CD4-positive, alpha-beta memory T cell (primary cell): ENCODE results near the gene PTPRG. TPM values are rescaled to one million over a fixed set of nuclear protein-coding genes. Genes with fewer than 3 reads are reported as not detected.

ENCODE experiments used
- CTCF ChIA-PET: fragments of 350-600 bp; sonication (Branson Sonifier 250); formaldehyde crosslinking; loops from one replicate; lab custom pipeline; 2021; ENCODE audit warnings: inconsistent platforms; ENCODE audit not compliant: partially characterized antibody; lab: Charles Lee
- POLR2A ChIA-PET: fragments of 350-600 bp; sonication (Branson Sonifier 250); formaldehyde crosslinking; loops from one replicate; lab custom pipeline; 2021; ENCODE audit not compliant: partially characterized antibody; lab: Charles Lee
- DNase-seq, 5 donors: peaks; one replicate each; pipeline versions ENCODE4 v3.0.0 to v3.0.0-alpha.2; 2020 to 2022; ENCODE audit warnings: mixed read lengths in 1 of 5
- H3K27ac ChIP-seq: one replicate; pipeline ENCODE4 v1.7.0; 2013; ENCODE audit warnings: low read depth, low read length
- H3K27me3 ChIP-seq: 2 replicates; pipeline ENCODE4 v1.7.0; 2013; ENCODE audit warnings: mild to moderate bottlenecking, low read length, moderate library complexity; ENCODE audit not compliant: insufficient read depth
- H3K36me3 ChIP-seq: 2 replicates; pipeline ENCODE4 v1.7.0; 2013; ENCODE audit warnings: mild to moderate bottlenecking, low read length, moderate library complexity; ENCODE audit not compliant: insufficient read depth
- H3K4me1 ChIP-seq: 2 replicates; pipeline ENCODE4 v1.7.0; 2013; ENCODE audit warnings: mild to moderate bottlenecking, low read length, moderate library complexity; ENCODE audit not compliant: insufficient read depth
- H3K4me3 ChIP-seq, 2 donors: one replicate each; pipeline ENCODE4 v1.7.0; 2013; ENCODE audit warnings: low read length in 2 of 2, mild to moderate bottlenecking in 1 of 2
- H3K9me3 ChIP-seq, 2 donors: one replicate each; pipeline ENCODE4 v1.7.0; 2013; ENCODE audit warnings: low read length in 2 of 2, control low read depth in 1 of 2; ENCODE audit not compliant: control insufficient read depth in 1 of 2
- H3K27ac Mint-ChIP-seq, 7 donors: one replicate each; pipeline ENCODE4 v1.8.0; 2020 to 2021; ENCODE audit warnings: mixed read lengths in 7 of 7, mild to moderate bottlenecking in 6 of 7, inconsistent platforms in 3 of 7, moderate library complexity in 3 of 7
- H3K27me3 Mint-ChIP-seq, 2 donors: one replicate each; pipeline ENCODE4 v1.8.0; 2020 to 2021; ENCODE audit warnings: mixed read lengths in 2 of 2
- H3K36me3 Mint-ChIP-seq, 2 donors: one replicate each; pipeline ENCODE4 v1.8.0; 2020 to 2021; ENCODE audit warnings: mixed read lengths in 2 of 2, inconsistent platforms in 1 of 2, mild to moderate bottlenecking in 1 of 2
- H3K4me1 Mint-ChIP-seq, 4 donors: one replicate each; pipeline ENCODE4 v1.8.0; 2020 to 2021; ENCODE audit warnings: mixed read lengths in 4 of 4, mild to moderate bottlenecking in 1 of 4
- H3K4me3 Mint-ChIP-seq, 8 donors: one replicate each; pipeline ENCODE4 v1.8.0; 2020 to 2021; ENCODE audit warnings: mixed read lengths in 8 of 8, mild to moderate bottlenecking in 7 of 8, moderate library complexity in 6 of 8, inconsistent platforms in 3 of 8
- H3K9me3 Mint-ChIP-seq, 8 donors: one replicate each; pipeline ENCODE4 v1.8.0; 2020 to 2021; ENCODE audit warnings: mixed read lengths in 8 of 8, mild to moderate bottlenecking in 5 of 8, inconsistent platforms in 3 of 8, moderate library complexity in 1 of 8
- intact Hi-C: fragments of 100-400 bp; cut with micrococcal nuclease; formaldehyde crosslinking; loops from one replicate; pipeline ENCODE4 v1.15.1; 2023
- polyA plus RNA-seq, 2 donors: library from polyadenylated mRNA; unstranded; fragments of 300-500 nt; fragmentation: Illumina TruSeq; gene quantifications; one replicate each; pipeline ENCODE4 v1.2.3, GENCODE V29; 2021
- total RNA-seq, 2 experiments: library from RNA; stranded (reverse); gene quantifications; one replicate each; pipeline ENCODE4 v1.2.3, GENCODE V29; 2021

PTPRG gene
- total and polyA plus RNA-seq, 4 experiments from 2014 or later = not detected

- H3K36me3 ChIP-seq = no peaks in the 10 kb centered on the region
- no peak overlapping the region for H3K27ac ChIP-seq
- Mint-ChIP-seq H3K4me3 (no peak overlapping the region), H3K27me3 (peaks cover 0 to under 1% of the 10 kb centered on the region in 2 donors), H3K4me1 (no peaks in the 10 kb centered on the region), H3K27ac (no peak overlapping the region), H3K9me3 (peaks cover 0 to 3% (median 0%) of the 10 kb centered on the region in 8 donors), H3K36me3 (no peaks in the 10 kb centered on the region)
- intact Hi-C loops = no loop called here
- H3K9me3 ChIP-seq = no peaks in the 10 kb centered on the region
- ChIA-PET CTCF (no interaction called here), POLR2A (no interaction called here)
- no peak overlapping the region for H3K4me3 ChIP-seq
- no peaks in the 10 kb centered on the region for H3K4me1 ChIP-seq
- no peak for DNase-seq
- no peaks in the 10 kb centered on the region for H3K27me3 ChIP-seq
These were observed 728.6 kb downstream of the PTPRG start for GRCh38 chr3:62289922-62290321.

DNA sequence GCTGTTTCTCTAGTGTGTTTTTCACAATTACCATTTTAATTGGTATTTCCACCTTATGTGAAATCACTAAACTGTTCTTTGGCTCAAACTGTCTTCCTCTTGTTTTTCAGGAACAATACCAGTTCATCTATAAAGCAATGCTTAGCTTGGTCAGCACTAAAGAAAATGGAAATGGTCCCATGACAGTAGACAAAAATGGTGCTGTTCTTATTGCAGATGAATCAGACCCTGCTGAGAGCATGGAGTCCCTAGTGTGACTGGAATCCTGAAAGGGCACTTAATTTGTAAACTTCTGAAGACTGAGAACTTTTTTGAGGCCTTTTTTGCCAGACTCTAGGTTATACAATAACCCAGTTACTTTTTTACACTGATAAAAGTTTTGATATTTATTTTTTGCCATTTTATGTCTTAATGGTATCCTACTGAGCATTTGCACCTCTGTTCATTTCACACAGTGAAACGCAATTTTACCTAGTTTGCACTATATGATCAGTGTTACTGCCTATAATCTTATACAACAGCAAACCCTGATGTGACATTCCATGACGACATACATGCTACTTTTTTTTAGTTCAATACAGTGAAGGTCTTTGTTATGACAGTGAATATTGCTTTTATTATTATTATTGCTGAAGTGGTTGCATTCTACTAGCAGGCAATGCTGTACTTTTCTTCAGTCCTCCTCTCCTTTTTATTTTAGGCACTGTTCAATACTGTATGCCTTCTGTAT is 731.8 kb downstream of the PTPRG start:
- H3K9me3 ChIP-seq = no peaks in the 10 kb centered on the region
- H3K36me3 Mint-ChIP-seq = no peaks in the 10 kb centered on the region
- peaks cover 0 to 6% (median 0%) of the 10 kb centered on the region in 8 donors for H3K9me3 Mint-ChIP-seq
- intact Hi-C loops = no loop called here
- no peak overlapping the region for H3K4me3 ChIP-seq
- POLR2A ChIA-PET = no interaction called here
- no peak overlapping the region for H3K4me3 Mint-ChIP-seq
- no peaks in the 10 kb centered on the region for H3K36me3 ChIP-seq
- no peak for DNase-seq
- H3K27me3 ChIP-seq = no peaks in the 10 kb centered on the region
- H3K27ac Mint-ChIP-seq = no peak overlapping the region
- H3K4me1 ChIP-seq = no peaks in the 10 kb centered on the region
- no peak overlapping the region for H3K27ac ChIP-seq
- CTCF ChIA-PET = no interaction called here
- H3K27me3 Mint-ChIP-seq = no peaks in the 10 kb centered on the region
- no peaks in the 10 kb centered on the region for H3K4me1 Mint-ChIP-seq

- Mint-ChIP-seq H3K9me3 (peaks cover 0 to 5% (median 0%) of the 10 kb centered on the region in 8 donors), H3K36me3 (no peaks in the 10 kb centered on the region), H3K27ac (no peak overlapping the region), H3K4me1 (no peaks in the 10 kb centered on the region), H3K4me3 (no peak overlapping the region), H3K27me3 (peaks cover 0 to 2% of the 10 kb centered on the region in 2 donors)
- Histone ChIP-seq H3K27me3 (no peaks in the 10 kb centered on the region), H3K4me1 (no peaks in the 10 kb centered on the region), H3K27ac (no peak overlapping the region), H3K4me3 (no peak overlapping the region), H3K36me3 (no peaks in the 10 kb centered on the region), H3K9me3 (no peaks in the 10 kb centered on the region)
- POLR2A ChIA-PET = no interaction called here
- no peak for DNase-seq
- CTCF ChIA-PET = no interaction called here
- intact Hi-C loops = no loop called here
These were observed 734.2 kb downstream of the PTPRG start for GRCh38 chr3:62295571-62295970.

DNA sequence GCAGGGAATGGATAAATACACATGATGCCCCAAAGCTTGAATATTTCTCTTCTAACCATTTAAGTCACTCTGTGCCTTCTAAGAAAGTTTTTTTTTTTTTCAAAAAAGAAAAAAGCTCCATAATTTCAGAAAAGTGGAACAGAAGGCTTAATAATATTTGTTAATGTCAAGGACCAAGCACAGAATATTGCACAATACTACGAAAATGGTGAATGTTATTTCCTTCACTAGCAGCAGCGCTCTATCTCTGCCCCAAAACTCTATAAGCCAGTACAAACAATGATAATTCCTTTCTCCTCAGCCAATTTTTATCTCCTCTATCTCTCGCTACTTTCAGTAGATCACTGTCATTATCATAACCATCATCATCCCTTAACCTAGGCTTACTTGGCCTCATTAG is 739.2 kb downstream of the PTPRG start:
- CTCF ChIA-PET = no interaction called here
- no peak overlapping the region for H3K4me3 ChIP-seq
- peaks cover 0 to 4% of the 10 kb centered on the region in 2 donors for H3K36me3 Mint-ChIP-seq
- H3K4me1 Mint-ChIP-seq = no peaks in the 10 kb centered on the region
- POLR2A ChIA-PET = no interaction called here
- no peaks in the 10 kb centered on the region for H3K36me3 ChIP-seq
- H3K27ac ChIP-seq = no peak overlapping the region
- H3K4me1 ChIP-seq = no peaks in the 10 kb centered on the region
- DNase-seq = no peak
- no peaks in the 10 kb centered on the region for H3K27me3 ChIP-seq
- no peak overlapping the region for H3K27ac Mint-ChIP-seq
- peaks cover 0 to 7% of the 10 kb centered on the region in 2 donors for H3K27me3 Mint-ChIP-seq
- H3K9me3 ChIP-seq = no peaks in the 10 kb centered on the region
- intact Hi-C loops = no loop called here
- H3K9me3 Mint-ChIP-seq = peaks cover 8 to 22% (median 14%) of the 10 kb centered on the region in 8 donors
- H3K4me3 Mint-ChIP-seq = no peak overlapping the region

DNA sequence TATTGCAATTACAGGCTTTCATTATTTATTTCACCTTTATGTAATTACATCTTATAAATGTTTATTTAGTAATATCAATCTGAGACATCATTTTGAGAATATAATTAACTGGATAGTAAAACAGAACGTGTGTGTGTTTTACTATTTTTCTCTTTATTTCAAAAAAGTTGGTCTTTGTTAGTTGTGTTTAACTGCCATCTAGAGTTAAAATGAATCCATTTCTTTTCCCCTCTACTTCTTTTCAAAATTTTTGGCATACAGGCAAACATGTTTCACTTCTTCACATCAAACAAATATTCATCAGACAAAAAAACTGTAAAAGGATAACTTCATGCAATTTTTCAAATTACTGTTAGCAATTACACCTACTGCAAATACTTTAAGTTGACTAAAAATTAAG is 750.8 kb downstream of the PTPRG start:
- H3K4me1 ChIP-seq = no peaks in the 10 kb centered on the region
- no peaks in the 10 kb centered on the region for H3K27me3 ChIP-seq
- DNase-seq = no peak
- no peak overlapping the region for H3K27ac ChIP-seq
- intact Hi-C loops = no loop called here
- ChIA-PET POLR2A (no interaction called here), CTCF (no interaction called here)
- Mint-ChIP-seq H3K27me3 (peaks cover 0 to 10% of the 10 kb centered on the region in 2 donors), H3K4me1 (no peaks in the 10 kb centered on the region), H3K36me3 (no peaks in the 10 kb centered on the region), H3K4me3 (no peak overlapping the region), H3K9me3 (peaks cover 0 to 8% (median 2%) of the 10 kb centered on the region in 8 donors), H3K27ac (no peak overlapping the region)
- H3K36me3 ChIP-seq = no peaks in the 10 kb centered on the region
- H3K4me3 ChIP-seq = no peak overlapping the region
- H3K9me3 ChIP-seq = no peaks in the 10 kb centered on the region

DNA sequence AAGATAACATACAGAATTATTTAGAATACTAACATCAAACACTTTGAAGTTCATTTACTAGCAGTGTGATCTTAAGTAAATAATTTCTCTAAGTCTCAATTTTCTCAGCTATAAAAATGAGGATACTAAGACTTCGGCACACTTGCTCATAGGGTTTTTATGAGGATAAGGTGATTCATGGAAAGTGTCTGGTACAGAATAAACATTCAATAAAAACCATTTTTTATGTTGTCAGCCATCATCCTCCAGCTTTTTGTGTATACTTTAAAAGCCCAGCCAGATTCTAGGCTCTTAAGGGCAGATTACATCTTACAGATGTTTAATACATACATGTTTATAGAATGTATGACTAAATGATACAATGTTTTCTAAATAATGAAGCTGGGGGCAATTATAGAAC is 755.2 kb downstream of the PTPRG start:
- Histone ChIP-seq H3K36me3 (no peaks in the 10 kb centered on the region), H3K27ac (no peak overlapping the region), H3K4me3 (no peak overlapping the region), H3K4me1 (peaks cover 4% of the 10 kb centered on the region), H3K9me3 (no peaks in the 10 kb centered on the region), H3K27me3 (no peaks in the 10 kb centered on the region)
- H3K4me3 Mint-ChIP-seq = no peak overlapping the region
- peaks cover 0 to 22% (median 4%) of the 10 kb centered on the region in 8 donors for H3K9me3 Mint-ChIP-seq
- ChIA-PET POLR2A (no interaction called here), CTCF (no interaction called here)
- peaks cover 4 to 12% (median 10%) of the 10 kb centered on the region in 4 donors for H3K4me1 Mint-ChIP-seq
- intact Hi-C loops = no loop called here
- H3K27me3 Mint-ChIP-seq = peaks cover 0 to 11% of the 10 kb centered on the region in 2 donors
- no peak for DNase-seq
- H3K36me3 Mint-ChIP-seq = peaks cover 0 to 7% of the 10 kb centered on the region in 2 donors
- H3K27ac Mint-ChIP-seq = no peak overlapping the region

- intact Hi-C loops = no loop called here
- peak overlapping the region; percentile 74 to 97 (median 91) for H3K27ac Mint-ChIP-seq
- no peaks in the 10 kb centered on the region for H3K27me3 ChIP-seq
- peaks cover 0 to 22% (median 4%) of the 10 kb centered on the region in 8 donors for H3K9me3 Mint-ChIP-seq
- H3K36me3 Mint-ChIP-seq = peaks cover 0 to 7% of the 10 kb centered on the region in 2 donors
- peaks cover 0 to 11% of the 10 kb centered on the region in 2 donors for H3K27me3 Mint-ChIP-seq
- H3K4me1 ChIP-seq = peaks cover 4% of the 10 kb centered on the region
- DNase-seq = no peak
- ChIA-PET CTCF (no interaction called here), POLR2A (no interaction called here)
- H3K4me3 ChIP-seq = peak overlapping the region in 1 of 2 donors; percentile 42
- H3K4me1 Mint-ChIP-seq = peaks cover 4 to 12% (median 10%) of the 10 kb centered on the region in 4 donors
- H3K4me3 Mint-ChIP-seq = peak overlapping the region; percentile 90 to 96 (median 94)
- peak overlapping the region; percentile 39 for H3K27ac ChIP-seq
- no peaks in the 10 kb centered on the region for H3K9me3 ChIP-seq
- no peaks in the 10 kb centered on the region for H3K36me3 ChIP-seq
These were observed 757.0 kb downstream of the PTPRG start for GRCh38 chr3:62318365-62318751.
